Stimulated activated CD8-positive, alpha-beta memory T cell treated with anti-CD3 and anti-CD28 coated beads, Interleukin-7, amount 100 ng/mL, for 4 hours (primary cell): ENCODE measurements around the gene PARVG.

Experiments
- DNase-seq, 2 donors: peaks; one replicate each; pipeline ENCODE4 v3.0.0-alpha.2; 2020; ENCODE audit warnings: low read depth in 2 of 2

The PARVG gene

GRCh38 chr22:44196241-44196640 lies 15.5 kb downstream of the PARVG start:
- no peak for DNase-seq

DNA sequence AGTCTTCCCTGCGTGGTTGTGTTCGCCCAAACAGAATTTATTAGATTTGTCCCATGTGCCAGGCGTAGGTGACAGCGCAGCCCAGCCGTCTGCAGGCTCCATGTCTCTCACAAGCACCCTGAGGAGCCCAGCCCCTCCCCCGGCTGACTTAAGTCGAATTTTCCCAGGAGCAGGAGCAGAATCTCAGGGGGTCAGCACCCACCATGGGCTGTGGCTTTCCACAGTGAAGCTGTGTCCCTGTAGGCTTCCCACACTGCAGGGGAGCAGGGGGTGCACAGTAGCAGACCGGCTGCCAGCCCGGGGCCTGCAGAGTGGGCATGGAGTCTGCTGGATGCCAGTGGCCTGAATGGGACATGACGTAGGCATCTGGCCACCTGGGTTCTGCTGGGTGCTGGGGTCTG lies 16.0 kb downstream of the PARVG start:
- no peak for DNase-seq

GRCh38 chr22:44197271-44197670 lies 16.5 kb downstream of the PARVG start:
- no peak for DNase-seq

- no peak for DNase-seq
Measured at GRCh38 chr22:44199164-44199563, 18.4 kb downstream of the PARVG start.

GRCh38 chr22:44199866-44200265 lies 19.1 kb downstream of the PARVG start:
- DNase-seq, result no peak

DNA sequence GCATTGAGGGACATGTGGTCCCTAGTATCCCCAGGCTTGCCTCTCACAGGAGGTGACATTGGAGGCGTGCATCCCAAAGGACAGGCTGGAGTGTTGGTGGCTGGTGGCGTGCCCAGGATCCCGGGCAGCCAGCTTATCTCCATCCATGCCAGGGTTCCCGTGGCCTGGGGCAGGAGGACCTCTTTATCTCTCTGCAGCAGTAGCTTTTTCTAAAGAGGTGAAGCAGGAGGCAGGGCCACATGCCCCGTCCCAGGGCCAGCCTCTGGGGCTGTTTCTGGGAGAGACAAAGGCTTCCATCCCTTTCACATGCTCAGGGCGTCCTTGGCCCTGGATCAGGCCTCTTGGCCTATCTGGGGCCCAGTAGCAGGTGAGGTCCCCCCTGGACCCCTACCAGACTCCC lies 19.7 kb downstream of the PARVG start:
- DNase-seq, result no peak

DNA sequence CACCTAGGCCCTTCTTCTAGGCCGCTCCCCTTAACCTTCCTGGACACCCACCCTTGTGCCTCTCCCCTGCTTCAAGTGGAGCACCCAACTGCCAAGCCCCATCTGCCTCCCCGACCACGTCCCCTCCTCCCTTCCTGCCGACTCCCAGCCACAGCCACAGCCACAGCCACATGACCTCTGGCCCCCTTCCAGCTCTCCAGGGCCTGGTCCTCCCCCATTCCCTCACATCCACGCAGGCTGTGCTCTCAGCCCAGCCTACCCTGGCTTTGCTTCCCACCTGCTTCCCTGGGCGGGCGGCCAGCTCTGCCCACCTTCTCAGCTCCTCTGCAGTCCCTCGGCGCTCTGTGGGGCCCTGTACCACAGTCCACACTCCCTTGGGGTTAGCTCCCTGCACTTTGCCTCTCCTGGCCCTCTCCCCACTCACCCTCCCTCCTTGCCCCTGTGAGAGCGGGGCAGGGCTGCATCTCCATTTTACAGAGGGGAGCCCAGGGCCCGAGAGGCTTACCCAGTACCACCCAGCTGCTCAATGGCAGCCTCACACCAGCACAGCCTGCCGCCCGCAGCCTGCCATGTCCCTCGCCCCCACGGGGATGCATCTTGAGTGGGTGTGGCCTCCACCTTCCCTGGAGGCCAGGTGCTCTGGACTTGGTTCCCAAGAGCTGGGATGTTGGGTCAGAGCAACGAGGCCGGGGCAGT lies 20.3 kb downstream of the PARVG start:
- no peak for DNase-seq

- no peak for DNase-seq
Measured at GRCh38 chr22:44201665-44202064, 20.9 kb downstream of the PARVG start.

GRCh38 chr22:44202261-44202789 lies 21.6 kb downstream of the PARVG start:
- no peak for DNase-seq

DNA sequence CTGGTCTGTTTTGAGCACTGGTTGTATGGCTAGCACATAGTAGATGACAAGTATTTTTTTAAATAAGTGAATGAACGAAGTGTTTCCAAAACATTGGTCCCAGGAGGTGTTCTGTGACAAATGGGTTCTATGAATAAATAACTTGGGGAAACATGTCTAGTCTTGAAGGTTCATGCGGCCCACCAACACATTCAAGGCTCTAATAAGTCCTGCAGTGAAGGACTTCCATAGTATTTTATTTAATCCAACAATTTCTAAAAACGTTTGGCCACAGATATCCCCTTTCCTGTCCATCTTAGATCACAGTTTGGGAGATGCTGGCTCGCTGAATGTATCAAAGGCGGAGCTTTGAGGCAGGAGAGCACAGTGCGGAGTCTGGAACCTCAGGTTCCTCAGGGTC lies 22.5 kb downstream of the PARVG start:
- DNase-seq, result no peak

- no peak for DNase-seq
Measured at GRCh38 chr22:44204739-44205515, 24.2 kb downstream of the PARVG start.

DNA sequence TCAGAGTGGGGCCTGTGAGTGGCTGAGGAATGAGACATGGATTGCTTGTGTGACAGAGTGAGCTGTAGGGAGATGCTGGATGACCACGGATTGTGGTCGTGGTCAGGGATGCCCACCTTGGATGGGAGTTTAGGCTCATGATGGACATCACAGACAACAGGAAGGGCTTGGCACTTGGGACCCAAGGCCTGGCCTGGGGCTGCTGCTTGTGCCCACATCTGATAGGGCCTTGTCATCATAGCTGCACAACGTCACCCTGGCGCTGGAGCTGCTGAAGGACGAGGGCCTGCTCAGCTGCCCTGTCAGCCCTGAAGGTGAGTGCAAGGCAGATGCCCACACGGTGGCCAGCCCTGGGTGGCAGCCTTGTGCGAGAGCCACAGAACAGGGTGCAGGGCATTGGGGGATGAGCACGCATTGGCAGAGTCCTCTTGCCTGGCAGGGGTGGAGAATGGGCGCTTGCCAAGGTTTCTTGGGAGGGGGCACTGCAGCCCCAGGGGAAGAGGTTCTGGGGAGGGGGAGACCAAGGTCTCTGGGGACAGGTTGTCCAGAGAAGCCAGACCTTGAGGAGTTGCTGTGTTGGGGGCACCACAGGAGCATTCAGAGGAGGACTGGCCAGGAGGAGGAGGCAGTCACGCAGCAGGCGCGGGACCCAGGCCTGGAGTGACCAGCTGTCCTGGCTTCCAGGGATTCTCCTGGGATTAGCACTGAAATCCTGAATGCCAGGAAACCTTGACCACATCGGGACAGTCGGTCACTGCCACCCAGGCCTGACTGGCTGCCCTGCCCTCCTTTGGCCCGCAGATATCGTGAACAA lies 25.0 kb downstream of the PARVG start:
- no peak for DNase-seq

- no peak for DNase-seq
Measured at GRCh38 chr22:44206330-44206645, 25.6 kb downstream of the PARVG start.

DNA sequence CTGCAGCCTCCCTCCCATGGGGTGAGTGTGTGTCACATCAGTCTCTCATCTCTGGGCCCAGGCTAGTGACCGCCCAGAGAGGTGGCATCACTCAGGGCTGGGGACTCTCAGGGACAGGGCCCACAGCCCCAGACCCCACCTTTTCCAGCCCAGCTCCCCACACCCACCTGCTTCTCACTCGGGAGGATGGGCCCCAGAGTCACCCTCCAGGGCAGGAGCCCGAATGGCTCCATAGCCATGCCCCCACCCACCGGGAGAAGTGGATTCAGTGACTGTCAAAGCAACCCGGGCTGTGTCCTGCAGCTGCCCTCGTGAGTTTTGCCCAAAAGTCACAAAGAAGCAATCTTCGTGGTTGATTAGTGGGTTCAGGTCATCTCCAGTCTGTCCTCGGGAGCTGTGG lies 26.0 kb downstream of the PARVG start:
- DNase-seq, result no peak

- no peak for DNase-seq
Measured at GRCh38 chr22:44207173-44207980, 26.7 kb downstream of the PARVG start.

DNA sequence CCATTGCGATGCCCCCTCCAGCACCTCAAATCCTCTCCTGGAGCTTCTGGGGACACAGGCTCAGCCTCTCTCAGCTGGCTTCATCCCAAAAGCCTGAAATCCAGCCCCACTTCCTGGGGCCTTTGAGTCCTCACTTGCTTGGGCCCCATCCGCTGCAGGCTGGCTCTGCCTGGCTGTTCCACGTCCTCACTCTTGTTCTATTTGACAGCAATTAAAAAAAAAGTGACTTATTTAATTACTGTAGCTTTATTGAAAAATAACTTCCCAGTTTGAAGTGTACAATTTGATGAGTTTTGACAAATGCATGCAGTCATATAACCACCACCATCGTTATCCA lies 27.2 kb downstream of the PARVG start:
- no peak for DNase-seq

GRCh38 chr22:44209343-44209742 lies 28.6 kb downstream of the PARVG start:
- DNase-seq, result no peak

DNA sequence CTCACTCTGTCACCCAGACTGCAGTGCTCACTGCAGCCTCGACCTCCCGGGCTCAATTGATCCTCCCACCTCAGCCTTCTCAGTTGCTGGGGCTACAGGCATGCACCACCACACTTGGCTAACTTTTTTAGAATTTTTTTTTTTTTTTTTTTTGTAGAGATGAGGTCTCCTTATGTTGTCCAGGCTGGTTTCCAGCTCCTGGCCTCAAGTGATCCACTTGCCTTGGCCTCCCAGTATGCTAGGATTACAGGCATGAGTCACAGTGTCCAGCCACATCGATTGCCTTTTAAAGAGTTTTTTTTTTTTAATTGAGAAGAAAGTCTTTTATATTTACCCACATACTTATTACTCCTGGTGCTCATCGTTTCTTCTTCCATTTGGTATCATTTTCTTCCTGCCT lies 30.0 kb downstream of the PARVG start:
- no peak for DNase-seq

- DNase-seq, result no peak
Measured at GRCh38 chr22:44211256-44211945, 30.7 kb downstream of the PARVG start.

DNA sequence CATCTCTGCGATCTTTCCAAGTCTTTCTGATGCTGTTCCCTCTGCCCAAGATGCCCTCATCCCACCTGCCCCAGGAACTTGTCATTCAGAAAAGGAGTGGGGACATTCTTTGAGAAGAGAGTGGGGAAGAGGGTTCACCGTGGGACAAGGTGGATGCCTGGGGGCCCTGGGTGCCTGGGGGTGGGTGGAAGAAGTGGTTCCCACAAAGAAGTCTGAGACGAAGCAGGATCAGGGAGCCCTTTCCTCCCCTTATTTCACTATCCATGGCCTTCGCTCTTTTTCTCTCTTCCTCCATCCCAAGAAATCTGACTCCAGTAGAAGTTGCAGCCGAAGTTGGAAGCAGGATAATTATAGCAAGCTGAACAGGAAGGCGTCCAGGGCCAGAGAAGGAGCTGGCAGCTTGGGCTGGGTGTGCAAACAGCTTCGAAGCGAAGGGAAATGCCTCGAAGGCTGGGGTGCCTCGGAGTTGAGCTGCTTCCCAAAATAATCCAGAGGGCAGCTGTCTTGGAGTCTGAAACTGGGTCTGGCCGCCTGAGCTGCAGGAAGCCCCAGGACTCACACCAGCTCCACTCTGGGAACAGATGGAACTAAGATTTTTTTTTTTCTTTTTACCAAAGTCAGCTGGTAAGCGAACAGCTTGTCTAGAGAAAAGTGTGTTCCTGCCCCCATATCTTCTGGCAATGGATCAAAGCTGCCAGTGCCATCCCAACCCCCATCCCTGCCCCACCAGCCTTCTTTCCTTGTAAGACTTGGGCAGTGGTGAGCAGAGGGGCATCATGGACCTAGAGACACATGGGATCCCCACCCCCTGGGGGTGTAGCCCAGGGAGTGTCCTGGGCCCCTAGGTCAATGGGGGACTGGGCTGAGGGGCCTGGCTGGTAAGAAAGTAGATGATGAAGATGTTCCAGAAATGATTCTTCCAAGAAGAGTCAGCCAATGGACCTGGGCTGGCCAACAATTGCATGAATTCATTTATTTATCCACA lies 31.5 kb downstream of the PARVG start:
- no peak for DNase-seq
